ENCODE data around the gene DFFA.
"Not testable (repeated sequence)": the region's sequence is repeated elsewhere in the genome, so short reads cannot be mapped to it uniquely, and the experiment has no call there.

DFFA gene

DNA sequence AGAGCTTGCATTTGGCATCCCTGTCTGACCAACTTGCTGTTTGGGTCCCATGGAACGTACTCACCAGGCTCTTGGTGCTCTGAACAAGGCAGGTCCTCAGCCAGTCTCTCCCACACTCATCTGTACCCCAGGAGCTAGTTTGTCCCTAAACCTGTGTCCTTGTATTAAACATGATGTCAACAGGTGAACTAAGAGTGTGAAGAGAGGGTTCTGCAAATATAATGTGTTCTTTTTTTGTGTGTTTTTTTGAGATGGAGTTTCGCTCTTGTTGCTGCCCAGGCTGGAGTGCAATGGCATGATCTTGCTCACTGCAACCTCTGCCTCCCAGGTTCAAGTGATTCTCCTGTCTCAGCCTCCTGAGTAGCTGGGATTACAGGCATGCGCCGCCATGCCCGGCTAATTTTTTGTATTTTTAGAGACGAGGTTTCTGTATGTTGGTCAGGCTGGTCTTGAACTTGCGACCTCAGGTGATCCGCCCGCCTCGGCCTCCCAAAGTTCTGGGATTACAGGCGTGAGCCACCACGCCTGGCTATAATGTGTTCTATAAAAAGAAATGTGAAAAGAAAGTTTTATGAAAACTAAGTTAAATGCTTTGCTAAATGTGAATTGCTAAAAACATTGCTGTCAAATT is 33.8 kb upstream of the DFFA start:
- DNase-seq = not testable (repeated sequence)

DNA sequence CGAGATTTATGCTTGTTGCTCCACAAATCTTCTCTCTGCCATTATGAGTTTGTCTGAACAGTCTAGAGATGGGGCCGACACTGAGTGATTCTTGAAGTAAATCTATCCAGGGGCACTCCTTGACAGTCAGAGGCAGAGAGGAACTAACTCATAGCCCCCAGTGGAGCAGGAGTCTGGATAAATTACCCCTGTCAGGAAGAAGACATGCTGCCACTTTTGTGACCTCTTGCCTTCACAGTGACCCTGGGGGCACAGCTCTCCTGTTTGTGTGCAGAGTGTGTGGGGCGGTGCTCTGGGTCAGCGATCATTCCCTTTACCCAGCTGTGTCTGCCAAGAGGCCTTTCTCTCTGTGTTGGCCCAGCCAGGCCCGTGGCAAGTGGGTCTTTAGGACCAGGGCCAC is 31.9 kb upstream of the DFFA start:
- no peak for DNase-seq

DNA sequence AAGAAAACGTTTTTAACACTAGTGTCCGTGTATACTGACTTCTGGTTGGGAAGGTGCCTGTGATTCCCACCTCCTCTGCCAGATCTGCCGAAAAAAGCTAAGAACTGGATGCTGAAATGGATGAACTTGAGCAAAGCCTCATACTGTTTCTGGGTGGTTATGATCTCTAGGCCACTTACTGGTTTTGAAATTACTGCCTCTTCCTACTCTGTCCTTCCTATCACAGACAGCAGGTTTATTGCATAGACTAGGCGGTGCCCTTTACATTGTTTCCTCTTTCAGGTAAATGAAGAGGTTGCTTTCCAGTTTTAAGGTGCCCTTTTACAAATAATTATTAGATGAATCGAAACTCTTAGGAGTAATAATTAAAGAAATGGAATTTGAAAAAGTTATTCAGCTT is 29.9 kb upstream of the DFFA start:
- no peak for DNase-seq

DNA sequence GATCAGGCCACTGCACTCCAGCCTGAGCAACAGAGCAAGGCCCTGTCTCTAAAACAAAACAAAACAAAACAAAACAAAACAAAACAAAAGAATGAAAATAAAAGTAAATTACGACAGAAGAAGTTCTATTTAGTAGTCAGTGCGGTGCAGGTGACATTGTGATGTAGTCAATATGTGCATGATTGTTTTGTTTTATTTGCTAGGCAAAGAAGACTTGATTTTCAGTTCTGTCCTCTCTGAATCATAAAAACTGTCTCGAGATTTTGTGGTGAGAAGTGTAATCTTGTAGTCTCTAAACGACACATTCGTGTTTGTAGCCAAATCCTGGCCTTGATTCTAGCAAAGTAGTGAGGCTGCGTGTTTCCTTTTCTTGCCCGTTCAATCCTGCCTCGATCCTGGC is 25.9 kb upstream of the DFFA start:
- DNase-seq = no peak

DNA sequence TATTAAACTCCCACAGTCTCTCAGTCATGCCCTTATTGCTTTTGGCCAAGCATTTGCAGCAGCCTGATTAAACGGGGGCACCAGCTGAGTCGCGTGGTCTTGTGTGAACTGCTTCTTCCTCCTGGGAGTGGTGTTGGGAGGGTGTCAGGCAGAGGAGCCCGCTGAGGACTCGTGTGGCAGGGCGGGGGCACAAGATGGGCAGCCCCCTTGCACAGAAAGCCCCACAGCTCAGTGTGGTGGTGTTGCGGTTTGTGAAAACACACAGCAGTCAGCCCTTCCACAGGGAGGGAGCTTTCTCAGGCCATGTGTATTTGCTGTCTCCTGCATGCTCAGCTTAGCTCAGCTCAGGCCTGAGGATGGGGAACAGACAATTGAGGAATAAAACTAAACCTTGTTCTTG is 24.8 kb upstream of the DFFA start:
- no peak for DNase-seq

DNA sequence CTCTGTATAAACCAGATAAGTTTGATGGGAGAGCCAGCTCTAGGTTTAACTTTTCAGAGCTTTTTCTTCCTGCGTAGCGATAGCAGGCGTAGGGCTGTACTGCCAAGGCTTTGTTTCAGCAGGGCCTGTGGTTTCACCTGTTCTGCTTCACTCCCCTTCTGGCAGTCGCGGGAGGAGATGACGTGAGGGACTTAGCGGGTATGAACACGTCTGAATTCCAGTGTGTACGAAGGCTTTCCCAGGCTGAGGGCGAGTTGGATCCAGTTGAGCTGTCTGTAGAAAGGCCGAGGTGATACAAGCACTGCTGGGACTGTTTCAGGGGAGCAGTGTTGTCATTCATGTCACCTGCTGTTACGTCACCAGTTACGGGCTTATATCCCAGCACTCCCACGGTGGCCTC is 23.6 kb upstream of the DFFA start:
- DNase-seq = no peak

DNA sequence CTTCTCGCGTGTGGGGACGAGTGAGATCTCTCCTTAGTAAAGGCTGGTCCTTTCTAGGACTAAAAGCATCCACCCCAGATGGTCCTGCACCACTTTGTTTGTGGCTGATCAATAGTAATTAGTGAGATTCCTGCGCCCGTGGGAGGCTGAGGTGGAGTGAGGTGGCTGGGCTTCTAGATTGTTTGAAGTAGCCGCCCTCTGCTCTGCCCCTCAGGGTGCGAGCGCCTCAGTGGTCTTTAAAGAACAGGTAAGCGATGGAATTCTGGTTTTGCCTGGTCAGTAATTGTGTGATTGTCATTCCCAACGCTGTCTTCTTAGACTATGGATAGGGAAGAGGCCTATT is 23.1 kb upstream of the DFFA start:
- no peak for DNase-seq

DNA sequence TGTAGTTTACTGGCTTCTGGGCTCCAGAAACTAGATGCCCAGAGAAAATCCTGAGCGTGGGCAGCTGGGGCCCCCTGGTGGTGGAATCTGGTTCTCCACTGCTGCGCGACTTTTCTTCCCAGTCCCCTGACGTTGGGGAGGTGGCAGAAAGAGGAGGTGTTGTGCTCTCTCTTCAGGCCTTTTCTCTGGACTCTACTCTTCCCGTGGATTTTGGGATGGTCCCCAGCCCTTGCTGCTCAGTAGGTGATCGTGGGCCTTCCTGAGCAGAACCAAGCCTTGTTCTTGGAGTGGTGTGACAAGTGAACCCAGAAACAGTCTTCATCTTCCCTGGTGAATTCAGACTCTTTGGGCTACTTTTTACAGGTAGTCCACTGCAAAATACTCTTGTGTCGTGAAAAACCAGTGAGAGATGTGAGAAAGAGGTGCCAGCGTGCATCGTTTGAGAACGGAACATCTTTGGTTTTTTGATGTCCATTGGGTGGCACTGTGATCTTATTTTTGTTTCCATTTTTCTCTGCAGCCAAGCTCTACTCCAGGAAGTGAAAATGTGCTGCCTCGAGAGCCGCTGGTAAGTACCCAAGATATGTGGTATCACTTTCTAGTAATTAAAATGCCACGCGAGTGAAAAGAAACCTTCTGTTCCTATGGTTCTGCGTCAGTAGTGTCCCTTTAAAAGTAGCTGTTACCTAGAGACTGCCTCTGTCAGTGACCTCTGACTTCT is 22.6 kb upstream of the DFFA start:
- peak; percentile 62 for DNase-seq

DNA sequence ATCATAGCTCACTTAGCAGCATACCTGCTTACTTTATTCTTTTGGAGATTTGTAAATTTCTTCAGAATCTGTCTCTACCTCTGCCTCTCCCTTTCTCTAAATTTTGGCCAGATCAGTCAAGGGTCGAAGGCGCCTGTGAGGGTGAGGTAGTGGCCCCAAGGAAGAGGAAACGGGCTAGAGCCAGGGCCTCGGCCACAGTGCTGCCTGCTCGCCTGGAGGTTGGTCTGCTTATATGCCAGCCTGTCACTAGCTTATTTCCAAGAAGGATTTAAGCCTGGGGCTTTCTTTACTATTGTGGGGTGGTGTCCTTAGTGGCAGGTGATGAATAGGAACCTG is 22.1 kb upstream of the DFFA start:
- DNase-seq = no peak

DNA sequence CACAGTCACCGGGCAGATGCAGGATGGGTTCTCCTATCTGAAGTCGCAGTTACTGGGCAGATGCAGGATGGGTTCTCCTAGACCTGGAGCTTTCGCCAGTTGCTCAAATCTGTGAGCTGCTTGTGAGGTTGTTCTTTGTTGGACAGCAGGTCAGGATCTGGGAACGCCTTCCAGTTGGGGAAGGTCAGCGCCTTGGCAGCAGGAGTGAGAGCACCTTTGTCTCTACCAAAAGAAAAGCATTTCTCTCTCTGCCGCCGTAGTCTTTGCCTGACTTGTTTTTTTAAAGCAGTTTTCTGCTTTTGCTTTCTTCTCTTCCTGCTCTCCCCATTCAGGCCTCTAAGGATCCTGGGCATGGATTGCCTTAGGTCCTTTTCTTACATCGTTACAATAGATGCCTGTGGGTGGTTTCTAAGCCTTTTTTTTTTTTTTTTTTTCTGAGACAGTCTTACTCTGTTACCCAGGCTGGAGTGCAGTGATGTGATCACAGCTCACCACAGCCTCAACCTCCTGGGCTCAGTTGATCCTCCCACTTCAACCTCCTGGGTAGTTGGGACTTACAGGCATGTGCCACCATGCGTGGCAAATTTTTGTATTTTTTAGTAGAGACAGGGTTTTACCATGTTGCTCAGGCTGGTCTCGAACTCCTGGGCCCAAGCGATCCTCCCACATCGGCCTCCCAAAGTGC is 18.1 kb upstream of the DFFA start:
- no peak for DNase-seq

DNA sequence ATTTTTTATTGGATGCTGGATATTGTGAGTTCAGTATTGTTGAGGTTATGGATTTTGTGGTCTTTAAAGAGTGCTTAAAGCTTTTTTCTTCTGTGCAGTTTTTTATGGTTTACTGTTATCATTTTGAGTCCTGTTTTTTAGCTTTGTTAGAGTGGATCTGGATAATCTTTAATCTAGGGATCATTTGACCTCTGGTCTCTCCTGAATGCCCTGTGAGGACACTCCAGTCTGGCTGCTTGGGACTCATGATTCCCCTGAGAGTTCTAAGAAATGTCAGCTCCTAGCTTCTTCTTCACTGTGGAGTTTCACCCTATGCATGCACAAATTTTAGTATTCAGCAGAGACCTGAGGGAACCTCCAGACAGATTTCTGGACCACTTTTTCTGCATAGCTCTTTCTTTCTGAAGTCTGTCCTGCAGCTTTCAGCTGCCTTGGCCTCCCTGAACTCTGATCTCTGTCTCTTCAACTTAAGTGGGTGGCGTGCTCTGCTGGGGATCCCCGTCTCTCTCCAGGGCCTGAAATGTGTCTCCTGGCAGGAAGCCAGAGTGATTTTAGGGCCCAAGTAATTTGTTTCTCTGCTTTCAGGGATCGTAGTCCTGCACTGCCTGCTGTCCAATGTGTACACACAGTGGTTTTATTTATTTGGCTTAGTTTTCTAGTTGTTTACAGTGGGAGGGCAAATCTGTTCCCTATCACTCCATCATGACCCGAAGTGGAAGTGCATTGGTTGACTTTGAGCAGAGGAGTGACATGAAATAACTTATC is 17.1 kb upstream of the DFFA start:
- no peak for DNase-seq

DNA sequence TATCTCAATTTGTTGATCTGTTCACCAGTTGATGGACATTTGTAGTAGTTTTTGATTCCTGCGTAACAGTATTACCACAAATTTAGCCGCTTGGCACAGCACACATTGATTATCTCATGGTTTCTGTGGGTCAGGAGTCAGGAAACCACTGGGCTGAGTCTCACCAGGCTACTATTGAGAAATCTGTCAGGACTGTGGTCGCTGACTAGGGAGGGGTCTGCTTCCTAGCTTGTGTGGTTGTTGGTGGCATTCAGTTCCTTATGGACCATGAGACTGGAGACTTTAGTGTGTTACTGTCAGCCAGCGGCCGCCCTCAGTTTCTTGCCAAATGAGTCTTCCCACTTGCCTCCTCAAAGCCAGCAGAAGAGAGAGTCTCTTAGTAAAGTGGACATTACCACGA is 12.2 kb upstream of the DFFA start:
- DNase-seq = no peak

DNA sequence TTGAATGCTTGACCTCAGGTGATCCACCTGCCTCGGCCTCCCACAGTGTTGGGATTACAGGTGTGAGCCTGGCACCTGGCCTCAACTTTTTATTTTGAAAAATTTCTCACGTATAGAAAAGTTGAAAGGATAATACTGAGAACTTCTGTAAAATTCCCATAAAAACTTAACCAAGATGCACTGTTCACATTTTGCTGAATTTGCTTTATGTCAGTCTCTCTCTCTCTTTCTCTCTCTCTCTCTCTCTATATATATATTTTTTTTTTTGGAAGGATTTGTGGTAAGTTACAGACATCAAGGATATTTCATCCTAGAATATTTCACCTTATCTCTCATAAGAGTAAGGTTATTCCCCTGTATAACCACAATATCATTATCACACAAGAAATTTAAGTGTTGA is 8.3 kb upstream of the DFFA start:
- no peak for DNase-seq

DNA sequence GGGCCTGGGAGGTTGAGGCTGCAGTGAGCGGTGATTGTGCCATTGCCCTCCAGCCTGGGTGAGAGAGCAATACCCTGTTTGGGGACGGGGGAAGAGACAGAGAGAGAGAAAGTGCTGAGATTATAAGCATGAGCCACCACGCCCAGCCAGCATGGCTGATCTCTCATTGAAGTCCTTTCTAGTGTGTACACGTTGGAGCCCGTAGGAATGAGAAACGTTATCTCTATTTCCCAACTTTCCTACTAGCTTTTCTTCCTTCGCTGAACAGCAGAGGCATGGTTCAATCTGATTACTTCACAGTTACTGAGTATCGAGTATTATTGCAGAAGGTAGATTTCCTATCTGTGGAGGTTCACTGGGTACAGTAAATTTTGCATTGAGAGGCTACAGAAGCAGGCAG is 7.0 kb upstream of the DFFA start:
- no peak for DNase-seq

DNA sequence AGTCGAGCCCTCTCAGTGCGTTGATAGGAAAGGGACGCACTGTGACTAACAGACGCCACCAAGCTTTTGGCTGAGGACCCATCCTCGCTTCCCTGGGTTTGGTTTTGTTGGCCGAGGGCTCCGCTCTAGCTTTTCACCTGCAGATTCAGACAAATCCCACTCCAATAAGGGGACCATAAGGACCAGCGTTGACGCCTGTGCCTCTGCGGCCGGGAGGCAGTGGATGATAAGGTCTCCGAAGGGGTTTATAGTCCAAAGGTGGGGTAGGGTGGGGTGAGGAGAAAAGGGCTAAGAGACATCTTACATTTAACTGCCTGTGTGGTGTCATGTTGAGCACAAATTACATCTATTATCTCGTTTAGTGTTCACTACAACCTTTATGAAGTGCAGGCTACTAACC is 3.2 kb upstream of the DFFA start:
- DNase-seq = no peak

DNA sequence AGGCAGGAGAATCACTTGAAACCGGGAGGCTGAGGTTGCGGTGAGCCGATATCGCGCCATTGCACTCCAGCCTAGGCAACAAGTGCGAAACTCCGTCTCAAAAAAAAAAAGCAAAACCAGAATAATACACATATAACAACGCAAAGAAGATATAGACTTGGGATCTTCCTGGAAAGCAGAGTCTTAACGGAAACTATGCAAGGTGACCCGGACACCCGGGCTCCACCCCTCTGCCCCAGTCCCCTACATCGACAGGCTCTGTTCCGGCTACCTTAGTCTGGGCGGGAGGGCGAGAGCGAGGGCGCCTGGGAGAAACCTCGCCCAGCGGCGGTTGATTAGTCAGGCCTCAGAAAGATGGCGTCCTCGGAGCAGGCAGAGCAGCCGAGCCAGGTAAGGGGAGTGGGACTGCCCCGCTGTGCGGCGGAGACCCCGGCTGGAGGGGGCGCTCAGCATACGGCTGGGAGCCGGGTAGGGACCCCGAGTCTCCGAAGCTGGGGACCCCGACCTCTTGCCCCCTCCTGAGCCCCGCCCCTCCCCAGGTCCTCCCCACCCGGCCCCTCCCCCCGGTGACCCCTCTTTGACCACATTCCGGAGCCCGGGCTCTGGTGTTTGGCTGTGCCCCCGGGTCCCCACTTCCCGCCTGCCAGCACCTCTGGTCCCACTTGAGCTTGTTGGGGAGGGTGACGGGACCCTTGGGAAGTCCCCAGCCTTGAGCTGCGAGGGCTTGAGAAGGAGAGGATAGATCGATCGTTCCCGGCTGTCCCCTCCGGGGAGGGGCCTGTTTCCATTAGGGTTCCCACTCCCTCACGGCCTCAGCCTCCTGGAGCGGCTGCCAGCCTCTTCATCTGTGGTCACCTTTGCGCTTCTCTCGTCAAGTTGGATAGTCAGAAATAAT is 2.5 kb upstream of the DFFA start, which contains the start of gene PEX14:
Gene PEX14, plus strand, starts transcription at position 338 of the 895 bp plus-strand sequence. Its CDS starts 17 bp downstream, at position 355.
- peak; percentile 88 for DNase-seq

DNA sequence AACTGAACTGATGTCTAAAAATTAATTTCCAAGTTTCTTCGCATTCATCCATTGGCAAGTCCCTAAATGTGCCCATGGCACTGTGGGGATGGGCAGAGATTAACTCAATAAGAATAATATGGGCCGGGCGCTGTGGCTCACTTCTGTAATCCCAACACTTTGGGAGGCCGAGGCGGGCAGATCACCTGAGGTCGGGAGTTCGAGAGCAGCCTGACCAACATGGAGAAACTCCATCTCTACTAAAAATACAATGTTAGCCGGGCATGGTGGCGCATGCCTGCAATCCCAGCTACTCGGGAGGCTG is 1.9 kb upstream of the DFFA start:
- not testable (repeated sequence) for DNase-seq

DNA sequence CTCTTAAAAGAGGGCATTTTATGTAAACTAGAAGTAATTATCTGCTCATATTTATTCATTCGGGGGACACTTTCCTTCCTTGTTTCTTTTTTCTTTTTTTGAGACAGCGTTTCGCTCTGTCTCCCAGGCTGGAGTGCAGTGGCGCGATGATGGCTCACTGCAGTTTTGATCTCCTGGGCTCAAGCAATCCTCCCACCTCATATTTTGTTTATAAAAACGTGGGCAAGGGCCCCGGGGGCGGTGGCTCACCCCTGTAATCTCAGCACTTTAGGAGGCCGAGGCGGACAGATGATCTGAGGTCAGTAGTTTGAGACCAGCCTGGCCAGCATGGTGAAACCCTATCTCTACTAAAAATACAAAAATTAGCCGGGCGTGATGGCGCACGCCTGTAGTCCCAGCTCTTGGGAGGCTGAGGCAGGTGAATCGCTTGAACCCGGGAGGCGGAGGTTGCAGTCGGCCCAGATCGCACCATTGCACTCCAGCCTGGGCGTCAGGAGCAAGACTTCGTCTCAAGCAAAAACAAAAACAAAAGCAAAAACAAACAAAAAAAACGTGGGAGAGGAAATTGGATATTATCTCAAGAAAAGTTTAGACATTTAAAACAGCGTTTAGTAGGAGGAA is 926 bp upstream of the DFFA start:
- DNase-seq = no peak

DNA sequence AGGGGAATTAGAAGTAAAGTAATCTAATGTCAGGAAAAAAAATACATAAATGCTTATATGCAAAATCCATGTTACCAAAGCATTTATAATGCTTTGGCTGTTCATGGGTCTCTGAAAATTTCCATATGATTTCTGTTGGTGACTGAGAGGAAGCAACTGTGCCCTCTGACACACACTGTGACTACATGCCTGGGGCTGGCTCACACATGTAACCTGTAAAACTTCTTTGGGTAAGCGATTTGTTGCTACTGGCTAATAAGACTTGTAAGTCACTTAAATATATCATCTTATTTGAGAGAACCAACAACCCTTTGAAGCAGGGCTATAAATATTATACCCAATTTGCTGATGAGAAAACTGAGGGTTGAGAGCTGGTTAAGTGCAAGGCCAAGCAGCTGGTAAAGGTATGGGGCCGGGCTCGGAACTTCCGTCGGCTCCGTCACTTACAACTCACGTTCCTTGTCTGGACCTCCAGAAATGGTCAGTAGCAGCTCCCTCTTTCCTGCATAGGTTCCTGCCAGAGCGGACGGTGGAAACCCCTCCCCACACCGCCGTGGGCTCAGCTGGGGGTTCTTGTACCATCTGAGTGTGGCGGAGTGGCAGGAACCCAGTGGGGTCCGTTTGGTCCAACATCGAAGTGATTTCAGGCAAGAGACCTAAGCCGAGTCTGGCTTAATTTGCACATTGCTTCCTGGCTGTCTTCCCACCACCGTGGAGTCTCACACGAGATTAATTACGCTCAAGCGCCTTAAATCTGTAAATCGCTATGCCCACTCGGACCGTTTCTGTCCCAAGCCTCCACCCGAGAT is 714 bp downstream of the DFFA start:
- DNase-seq = peak; percentile 32

DNA sequence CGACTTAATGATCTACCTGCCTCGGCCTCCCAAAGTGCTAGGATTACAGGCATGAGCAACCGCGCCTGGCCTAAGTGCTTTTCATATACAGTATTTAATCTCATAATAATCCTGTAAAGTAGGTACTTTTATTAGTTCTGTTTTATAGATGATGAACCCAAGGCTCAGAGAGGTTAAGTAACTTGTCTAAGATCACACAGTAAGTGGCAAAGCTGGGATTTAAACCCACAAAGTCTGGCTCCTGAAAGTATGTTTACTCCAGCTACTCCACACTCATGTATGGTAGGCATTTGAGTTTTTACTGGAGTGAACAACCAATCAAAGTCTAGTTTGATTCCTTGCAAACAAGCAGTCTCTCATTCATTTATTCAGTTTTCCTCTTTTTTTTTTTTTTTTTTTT is 2.3 kb downstream of the DFFA start:
- no peak for DNase-seq

DNA sequence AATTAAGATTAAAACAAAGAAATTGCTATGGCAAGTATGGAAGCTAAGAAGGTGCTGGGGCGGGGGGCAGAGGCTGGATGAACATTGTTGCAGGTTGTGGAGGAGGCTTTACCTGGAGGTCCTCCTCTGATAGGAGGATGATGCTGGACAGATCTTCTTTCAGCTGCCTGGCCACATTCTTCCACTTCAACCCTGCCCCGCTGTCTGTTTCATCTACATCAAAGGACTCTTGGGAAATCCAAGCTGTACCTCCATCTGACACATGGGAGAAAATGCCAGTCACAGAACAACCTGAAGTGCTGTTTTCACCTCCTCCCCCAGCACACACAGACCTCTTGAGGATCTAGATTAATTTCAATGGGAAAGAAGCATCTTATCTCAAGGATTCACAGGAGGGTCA is 5.3 kb downstream of the DFFA start:
- no peak for DNase-seq
